GM21390 (cell line): ENCODE results near the gene CYTL1.
"Not testable (repeated sequence)": the region's sequence is repeated elsewhere in the genome, so short reads cannot be mapped to it uniquely, and the experiment has no call there.

Experiments used
- ATAC-seq: cut with Tn5 transposase; IDR thresholded peaks from one replicate; pipeline ENCODE4 v1.9.1; 2021; ENCODE audit not compliant: unreplicated experiment

The CYTL1 gene

DNA sequence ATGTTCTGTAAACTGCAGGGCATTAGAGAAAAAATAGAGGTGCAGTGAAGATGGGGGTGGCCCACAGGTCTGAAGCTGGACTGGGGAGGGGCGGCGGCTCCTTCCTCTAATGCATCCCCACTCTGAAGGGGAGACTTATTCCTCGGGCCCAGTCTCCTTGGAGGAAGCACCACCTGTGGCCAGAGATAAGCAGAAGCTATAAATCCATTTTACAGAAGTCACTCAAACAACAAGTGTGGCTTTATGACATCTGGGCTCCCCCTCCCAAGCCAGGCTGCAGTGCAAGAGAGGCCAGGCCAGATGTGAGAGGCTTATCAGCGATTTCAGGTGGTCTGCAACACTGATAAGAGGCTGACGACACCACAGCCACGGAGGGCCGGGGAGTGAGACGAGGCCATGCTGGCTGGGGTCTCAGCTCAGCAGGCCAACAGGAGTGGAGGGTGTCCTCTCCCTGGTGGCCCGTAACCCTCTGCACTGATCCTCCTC is 15.8 kb downstream of the CYTL1 start:
- no peak for ATAC-seq

DNA sequence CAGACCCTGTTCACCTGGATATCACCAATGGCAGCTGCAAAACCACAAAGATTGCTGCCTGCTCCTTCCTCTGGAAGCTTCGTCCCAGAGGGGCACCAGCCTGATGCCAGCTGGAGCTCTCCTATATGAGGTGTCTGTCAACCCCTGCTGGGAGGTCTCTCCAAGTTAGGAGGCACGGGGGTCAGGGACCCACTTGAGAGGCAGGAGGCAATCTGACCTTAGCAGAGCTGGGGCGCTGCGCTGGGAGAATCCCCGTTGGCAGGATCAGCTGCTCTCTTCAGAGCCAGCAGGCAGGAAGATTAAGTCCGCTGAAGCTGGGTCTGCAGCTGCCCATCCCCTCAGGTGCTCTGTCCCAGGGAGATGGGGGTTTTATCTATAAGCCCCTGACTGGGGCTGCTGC is 17.6 kb downstream of the CYTL1 start:
- ATAC-seq = not testable (repeated sequence)

DNA sequence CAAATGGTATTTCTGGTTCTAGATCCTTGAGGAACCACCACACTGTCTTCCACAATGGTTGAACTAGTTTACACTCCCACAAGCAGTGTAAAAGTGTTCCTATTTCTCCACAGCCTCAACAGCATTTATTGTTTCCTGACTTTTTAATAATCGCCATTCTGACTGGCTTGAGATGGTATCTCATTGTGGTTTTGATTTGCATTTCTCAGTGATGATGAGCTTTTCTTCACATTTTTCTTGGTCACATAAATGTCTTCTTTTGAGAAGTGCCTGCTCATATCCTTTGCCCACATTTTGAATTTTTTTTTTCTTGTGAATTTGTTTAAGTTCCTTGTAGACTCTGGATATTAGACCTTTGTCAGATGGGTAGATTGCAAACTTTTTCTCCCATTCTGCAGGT is 22.3 kb downstream of the CYTL1 start:
- ATAC-seq = not testable (repeated sequence)

DNA sequence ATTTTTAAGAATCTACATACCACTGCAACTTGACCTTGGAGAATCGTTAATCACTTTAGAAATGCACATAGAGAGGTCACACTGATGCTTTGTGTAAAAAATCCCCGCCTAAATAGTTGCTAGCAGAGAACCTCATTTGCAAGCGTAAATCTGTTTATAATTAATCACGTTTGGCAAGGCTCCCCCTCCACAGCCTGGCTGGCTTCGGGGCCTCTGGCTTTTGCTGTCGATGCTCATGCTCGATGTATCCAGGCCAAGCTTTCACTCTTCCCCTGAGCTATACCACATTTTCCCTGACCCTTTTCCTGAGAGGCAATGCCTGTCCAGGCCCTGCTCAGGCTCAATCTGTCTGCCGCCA is 23.4 kb downstream of the CYTL1 start:
- ATAC-seq = no peak

DNA sequence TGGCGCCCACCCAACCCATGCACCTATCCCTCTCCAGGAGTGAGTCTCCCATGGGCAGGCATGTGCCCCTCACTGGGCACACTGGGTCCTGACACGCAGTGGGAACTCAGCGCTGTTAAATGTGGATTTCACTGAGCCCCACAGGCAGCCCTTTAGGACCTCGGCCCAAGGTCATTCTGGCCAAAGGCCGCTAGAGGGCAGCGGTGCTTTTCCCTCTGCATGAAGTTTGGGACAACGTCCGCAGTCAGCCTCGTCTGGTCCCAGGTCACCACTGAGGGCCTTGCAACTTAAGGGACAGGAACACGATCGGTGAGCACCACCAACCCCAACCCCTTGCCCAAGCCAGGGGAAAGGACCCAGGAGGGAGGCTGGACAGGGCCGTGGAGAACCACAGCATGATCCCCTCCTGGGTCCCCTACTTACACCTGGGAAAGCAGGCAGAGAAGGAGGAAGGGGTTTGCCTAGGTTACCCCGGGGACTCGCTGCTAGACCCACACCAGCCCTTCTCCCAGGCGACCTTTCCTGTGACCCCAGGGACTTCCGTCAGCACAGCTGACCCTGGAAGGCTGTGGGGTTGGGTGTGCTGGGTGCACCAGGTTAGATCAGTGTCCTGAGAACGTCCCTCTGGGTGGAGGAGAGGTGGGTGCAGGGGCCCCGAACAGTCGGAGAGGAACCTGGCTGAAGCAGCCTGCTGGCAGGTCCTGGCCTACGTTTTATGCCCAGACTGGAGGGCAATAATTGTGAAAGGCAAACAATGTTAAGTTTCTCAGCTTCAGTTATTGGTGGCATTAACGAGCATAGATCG is 24.0 kb downstream of the CYTL1 start:
- ATAC-seq = peak; percentile 80

DNA sequence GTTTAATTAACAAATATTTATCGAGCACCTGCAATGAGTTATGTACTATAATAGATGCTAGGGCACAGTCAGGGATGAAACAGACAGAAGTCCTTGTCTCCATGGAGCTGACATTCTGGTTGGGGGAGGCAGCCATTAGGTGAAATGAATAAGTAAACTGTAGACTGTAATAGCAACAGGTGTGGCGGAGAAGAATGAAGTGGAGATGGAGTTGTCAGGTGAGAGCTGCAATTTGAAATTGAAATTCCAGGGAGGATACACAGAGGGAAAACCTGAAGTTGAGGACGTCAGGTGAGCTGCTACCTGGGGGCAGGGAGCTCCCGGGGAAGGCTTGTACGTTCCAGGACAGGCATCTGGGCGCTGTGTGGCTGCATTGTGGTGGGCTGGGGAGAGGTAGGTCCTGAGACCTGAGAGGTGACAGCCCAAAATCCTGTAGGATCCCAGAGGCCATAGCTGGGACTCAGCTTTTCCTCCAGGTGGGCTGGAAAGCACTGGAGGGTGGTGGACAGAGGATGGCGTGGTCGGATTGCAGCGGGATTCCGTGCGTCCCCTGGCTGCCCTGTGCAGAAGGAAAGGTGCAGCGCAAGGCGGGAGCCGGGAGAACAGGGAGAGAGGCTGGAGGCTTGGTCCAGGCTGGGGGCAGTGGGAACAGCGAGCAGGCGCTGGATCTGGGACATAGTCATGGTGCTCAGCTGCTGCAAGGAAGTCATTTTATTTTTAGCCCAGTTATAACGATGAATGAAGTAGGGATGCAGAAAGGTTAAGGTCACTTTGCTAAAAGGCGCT is 24.8 kb downstream of the CYTL1 start:
- ATAC-seq = no peak

DNA sequence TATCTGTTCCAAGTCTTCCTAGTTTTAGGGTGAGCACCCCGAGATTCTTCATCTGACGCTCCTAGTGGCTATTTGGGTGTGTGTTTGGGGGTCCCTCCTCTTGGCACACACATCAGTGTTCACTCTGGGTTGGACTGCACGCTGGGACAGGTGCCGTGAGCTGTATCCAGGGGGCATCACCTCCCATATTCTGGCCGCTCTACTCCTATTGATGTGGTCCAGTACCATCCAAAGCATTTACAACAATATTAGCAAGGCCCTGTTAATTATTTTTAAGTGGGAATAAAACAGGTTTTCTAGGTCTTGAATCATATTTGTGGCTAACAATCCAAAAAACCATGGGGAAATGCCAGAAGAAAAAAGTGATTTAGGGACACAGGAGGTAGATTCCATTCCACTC is 26.4 kb downstream of the CYTL1 start:
- no peak for ATAC-seq

DNA sequence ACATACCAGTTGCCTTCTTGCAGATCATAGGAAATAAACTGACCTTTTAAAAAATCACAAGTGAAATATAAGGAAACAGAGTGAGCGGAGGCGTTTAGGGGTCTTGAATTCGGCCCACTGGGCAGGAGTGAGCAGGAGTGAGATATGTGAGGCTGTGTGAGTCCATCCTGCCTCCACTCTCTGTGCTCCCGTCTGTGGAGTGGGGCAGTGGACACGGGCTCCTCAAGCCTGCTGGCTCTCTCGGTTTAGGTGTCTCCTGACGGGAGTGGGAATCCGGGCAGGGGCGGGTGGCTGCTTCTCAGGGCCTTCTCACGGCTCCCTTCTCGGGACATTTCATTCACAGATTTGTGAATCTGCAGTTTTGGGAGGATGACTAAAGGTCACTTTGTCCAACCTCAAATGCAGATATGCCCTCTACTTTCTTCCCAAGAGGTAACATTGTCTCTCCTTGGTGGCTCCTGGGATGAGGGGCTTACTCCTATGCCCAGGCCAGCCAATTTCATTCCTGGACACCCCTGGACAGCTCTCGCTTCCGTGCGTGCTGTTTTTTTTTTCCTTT is 27.6 kb downstream of the CYTL1 start:
- ATAC-seq = no peak

DNA sequence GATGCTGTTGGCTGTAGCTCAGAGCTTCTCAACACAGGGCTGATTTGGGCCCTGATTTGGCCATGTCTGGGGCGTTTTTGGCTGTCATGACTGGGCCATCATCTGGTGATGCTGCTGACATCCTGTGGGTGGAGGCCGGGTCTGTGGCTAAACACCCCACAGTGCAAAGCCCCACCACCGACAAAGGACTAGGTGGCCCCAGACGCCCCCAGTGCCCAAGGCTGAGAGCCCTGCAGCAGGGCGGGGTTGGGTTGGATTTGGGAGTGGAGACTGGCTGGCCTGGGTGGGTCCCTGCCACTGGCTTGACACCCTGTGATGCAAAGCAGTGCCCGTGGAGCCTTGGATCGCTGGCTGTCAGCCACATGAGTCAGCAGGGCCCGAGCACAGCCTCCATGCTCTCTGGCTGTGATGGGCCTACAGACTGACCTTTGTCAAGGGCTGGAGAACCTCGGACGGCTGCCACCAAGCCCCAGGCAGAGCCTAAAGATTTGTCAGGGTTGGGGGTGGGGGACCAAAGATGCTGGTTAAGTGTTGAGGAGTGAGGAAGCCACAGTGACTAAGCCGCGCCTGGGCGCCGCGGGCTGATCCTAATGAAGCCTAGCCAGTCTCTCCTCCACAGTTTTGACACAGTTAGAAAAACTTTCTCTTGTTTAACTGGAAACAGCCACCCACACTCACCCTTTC is 28.3 kb downstream of the CYTL1 start:
- ATAC-seq = no peak

DNA sequence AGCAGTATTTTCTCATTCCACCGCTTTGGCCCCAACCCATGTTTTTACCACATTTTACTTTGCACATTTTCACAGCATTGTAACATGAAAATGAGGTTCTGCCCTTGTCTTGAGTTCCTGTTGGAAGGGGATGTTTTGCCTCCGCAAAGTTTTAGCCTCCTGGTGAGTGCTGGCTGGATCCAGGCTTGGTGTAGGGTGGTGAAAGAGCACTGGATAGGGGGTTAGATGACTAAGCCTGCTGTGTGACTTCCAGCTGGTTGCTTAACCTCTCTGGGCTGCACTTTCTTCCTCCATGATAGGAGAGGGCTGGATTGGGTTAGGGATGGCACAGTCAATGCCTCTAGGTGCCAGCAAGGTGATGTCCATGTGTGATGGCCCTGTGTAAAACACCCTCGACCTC is 28.9 kb downstream of the CYTL1 start:
- no peak for ATAC-seq

DNA sequence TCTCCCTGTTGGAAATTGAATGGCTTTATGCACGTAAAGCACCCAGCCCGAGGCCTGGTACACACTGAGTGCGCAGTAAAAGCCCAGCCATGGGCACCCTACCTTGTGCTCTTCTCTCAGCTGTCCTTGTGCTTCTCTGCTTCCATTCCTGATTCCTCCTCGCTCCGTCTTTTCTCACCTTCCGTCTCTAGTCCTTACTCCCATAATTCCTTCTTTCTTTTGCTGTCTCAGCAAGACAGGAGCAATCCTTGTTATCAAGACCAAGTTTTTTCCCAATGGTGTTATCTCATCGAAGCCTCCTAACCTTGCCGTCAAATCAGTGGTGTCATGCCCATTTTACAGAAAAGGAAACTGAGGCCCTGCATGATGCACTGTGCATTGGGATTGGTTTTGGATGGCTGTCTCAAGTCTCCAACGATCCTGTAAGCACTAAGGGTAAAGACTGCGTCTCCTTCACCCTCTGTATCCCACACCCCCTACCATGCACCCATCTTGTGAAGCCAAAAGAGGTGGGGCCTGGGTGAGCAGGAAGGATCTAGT is 30.1 kb downstream of the CYTL1 start:
- ATAC-seq = no peak

DNA sequence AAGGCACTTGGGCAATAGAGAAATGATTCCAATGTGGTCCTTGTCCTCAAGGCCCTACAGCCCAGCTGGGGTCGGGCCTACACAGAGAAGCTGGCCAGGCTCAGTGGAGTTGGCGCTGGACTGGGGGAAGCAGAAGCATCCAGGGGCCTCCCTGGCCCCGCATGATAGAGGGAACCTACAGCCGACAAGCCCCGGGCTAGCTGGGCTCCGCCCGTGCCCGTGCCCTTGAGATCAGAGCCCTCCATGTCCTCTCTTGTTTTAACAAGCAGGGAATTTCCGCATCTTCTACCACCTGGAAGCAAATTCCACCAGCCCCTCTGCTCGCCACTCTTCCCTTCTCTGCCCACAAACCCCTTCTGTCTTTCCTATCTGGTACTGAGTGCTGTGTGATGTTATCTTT is 31.6 kb downstream of the CYTL1 start:
- no peak for ATAC-seq

DNA sequence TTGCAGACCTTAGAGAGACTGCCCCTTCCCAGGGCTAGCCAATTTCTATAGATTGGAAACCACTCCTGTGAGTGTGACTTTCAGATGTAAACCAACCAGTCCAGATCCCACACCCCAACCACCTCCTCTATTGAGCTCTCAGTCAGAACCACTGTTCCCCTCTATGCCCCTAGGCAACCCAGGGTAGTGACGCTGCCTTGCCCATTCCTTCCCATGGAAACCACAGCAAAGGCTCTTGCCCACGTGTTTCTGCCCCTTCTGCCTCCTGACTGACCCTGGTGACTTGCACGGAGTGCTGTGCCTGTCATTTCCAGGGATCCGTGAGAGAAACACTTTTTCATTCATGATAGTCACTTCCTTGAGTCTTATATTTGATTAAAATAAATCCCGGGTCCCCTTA is 32.4 kb downstream of the CYTL1 start:
- no peak for ATAC-seq

DNA sequence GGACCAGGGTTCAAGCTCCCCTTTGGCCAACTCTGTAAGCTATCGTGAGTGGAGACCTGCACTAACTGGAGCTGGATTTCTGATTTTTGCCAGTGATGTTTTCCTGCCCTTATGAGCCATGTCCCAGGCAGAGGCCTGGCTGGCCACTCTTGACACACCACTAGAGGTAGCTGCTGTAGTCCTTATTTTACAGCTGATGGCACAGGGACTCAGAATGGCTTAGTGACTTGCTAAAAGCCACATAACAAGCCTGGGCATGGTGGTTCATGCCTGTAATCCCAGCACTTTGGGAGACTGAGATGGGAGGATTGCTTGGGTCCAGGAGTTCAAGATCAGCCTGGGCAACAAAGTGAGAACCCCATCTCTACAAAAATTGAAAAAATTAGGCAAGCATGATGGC is 33.4 kb downstream of the CYTL1 start:
- ATAC-seq = no peak

DNA sequence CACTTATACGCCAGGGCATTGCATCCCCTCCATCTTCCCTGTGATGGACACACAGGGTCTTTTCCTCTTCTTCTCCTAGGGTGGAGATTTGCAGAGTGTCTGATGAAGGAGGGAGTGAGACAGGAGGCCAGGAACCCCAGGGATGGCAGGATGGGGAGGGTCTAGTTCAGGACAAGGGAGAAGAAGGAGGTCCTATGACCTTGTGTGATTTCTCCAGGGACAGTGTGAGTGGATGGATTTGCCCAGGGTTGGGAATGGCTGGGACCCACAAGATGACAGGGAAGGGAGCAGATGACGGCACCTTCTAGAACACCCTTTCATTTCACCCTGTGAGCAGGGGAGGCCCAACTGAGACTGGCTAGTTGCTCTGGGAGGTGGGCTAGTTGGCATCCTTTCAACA is 34.2 kb downstream of the CYTL1 start:
- ATAC-seq = no peak

DNA sequence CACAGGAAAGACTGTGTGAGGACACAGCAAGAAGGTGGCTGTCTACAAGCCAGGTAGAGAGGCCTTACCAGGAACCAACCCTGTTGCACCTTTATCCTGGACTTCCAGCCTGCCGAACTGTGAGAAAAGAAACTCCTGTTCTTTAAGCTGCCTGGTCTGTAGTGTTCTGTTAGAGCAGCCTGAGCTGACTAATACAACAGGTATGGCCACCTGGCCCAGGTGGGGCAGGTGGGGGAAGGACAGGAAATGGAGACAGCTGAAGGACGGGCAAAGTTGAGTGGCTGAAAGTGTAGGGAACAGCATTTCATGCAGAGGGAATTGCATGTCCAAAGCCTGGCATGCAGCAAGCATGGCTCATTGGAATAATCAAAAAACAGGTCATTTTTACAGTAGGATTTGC is 35.1 kb downstream of the CYTL1 start:
- no peak for ATAC-seq

DNA sequence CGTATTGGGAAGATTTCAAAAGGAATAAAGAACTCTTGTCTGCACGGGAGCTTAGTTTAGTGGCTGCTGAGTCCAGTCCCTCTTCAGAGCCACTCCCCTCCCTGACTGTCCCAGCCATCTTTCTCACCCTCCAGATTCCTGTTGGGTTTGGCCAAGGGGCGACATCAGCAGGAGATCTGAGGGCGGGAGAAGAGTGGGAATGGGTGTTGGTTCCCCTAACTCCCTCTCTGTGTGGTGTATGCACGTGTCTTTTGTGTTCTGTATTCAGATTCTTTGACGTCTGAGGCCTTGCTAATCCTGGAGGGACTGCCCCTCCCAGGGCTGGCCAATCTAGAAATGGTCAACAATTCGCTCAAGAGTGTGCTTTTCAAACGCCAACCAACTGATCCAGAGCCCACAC is 37.4 kb downstream of the CYTL1 start:
- ATAC-seq = no peak

DNA sequence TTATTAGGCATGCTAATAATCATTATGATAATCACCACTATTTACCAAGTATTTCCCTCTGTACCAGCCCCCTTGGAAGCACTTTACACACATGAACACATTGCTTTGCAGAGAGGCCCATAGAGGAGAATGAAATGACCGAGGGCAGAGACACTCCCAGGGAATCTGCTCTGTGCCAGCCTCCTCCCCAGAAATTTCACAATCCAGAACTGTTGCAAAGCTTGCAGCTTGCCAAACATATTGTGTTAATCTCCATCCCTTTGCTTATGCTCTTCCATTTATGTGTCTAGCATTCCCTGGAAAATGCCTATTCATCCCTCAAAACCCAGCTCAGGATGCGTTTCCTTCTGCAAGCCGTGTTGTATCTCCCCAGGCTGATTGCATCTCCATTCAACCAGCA is 37.8 kb downstream of the CYTL1 start:
- no peak for ATAC-seq

DNA sequence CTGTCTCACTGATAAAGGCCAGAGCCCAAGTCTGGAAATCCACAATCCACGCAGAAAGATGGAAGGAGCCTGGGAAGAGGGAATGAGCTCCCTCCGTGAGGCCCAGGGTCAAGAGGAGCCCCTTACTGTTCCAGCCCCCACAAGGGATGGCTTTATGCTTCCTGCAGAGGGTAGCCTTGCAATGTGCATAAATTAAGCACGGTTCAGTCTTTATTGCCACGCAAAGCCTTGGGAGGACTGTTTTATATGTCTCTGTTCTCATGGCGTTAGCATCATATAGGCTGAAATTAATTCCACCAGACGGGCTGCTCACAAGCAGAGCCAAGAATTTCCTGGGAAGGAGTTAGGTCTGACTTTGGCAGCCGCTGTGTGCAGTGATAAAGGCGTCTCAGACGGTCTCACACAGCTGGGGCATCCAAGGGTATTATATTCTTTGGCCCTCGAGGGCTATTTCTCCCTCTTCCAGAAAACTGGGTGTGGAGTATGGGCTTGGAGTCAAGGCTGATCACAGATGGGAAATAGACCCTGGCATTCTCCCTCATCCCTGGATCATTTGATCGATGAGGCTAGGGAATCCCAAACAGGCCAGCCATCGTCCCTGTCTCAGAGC is 38.5 kb downstream of the CYTL1 start:
- no peak for ATAC-seq

DNA sequence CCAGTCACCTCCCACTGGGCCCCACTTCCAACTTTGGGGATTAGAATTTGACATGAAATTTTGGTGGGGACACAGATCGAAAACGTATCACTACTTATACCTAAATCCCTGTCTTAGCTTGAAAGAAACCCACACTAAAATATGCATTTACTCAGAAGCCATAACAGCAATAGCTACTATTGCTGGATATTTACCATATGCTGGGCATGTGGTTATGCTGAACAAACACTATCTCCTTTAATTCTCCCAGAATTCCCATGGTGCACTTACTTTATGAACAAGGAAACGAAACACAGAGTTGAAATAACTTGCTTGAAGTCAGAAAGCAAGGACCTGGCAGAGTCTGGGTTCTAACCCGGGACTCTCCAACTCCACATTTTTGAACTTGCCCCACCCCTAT is 39.3 kb downstream of the CYTL1 start:
- ATAC-seq = no peak

DNA sequence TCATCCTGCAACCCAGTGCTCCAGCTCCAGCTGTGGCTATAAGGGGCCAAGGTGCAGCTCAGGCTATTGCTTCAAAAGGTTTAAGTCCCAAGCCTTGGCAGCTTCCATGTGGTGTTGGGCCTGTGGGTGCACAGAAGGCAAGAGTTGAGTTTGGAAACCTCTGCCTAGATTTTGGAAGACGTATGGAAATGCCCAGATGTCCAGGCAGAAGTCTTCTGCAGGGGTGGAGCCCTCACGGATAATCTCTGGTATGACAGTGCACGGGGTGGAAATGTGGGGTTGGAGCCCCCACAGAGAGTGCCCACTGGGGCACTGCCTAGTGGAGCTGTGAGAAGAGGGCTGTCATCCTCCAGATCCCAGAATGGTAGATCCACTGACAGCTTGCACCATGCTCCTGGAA is 44.5 kb downstream of the CYTL1 start:
- no peak for ATAC-seq
